GM23338 (cell line): Measurements from ENCODE around the gene IL1RAPL2. TPM values are rescaled to one million over a fixed set of nuclear protein-coding genes. Genes with fewer than 3 reads are reported as not detected.

Experiments
- ATAC-seq: fragments of 200-7000 bp; cut with Tn5 transposase; 3 replicates; pipeline ENCODE4 v1.9.1; 2020
- DNase-seq: peaks from one replicate; pipeline ENCODE4 v3.0.0-alpha.2; 2015; ENCODE audit warnings: low spot score
- H2AFZ ChIP-seq: fragments of 200-600 bp; sonication (generic); 2 replicates; pipeline ENCODE4 v1.8.0; 2016; ENCODE audit warnings: antibody characterized with exemption, mild to moderate bottlenecking, moderate library complexity
- H3F3A ChIP-seq: fragments of 200-600 bp; sonication (generic); replicated peaks from 2 replicates; pipeline ENCODE4 v1.8.0; 2017; ENCODE audit warnings: antibody characterized with exemption, mixed run types, low read depth
- H3K27ac ChIP-seq: fragments of 200-600 bp; sonication (generic); 2 replicates; pipeline ENCODE4 v1.6.1; 2016; ENCODE audit warnings: low read depth
- H3K27me3 ChIP-seq: fragments of 200-600 bp; sonication (generic); 2 replicates; pipeline ENCODE4 v1.8.0; 2016; ENCODE audit warnings: mild to moderate bottlenecking, mixed run types, moderate library complexity; ENCODE audit not compliant: insufficient read depth
- H3K36me3 ChIP-seq: fragments of 200-600 bp; sonication (generic); 2 replicates; pipeline ENCODE4 v1.8.0; 2016; ENCODE audit warnings: mild to moderate bottlenecking; ENCODE audit not compliant: insufficient read depth
- H3K4me1 ChIP-seq: fragments of 200-600 bp; sonication (generic); 2 replicates; pipeline ENCODE4 v1.8.0; 2016; ENCODE audit warnings: mild to moderate bottlenecking, moderate library complexity; ENCODE audit not compliant: insufficient read depth
- H3K4me2 ChIP-seq: fragments of 200-600 bp; sonication (generic); 2 replicates; pipeline ENCODE4 v1.7.1; 2017; ENCODE audit warnings: mixed run types
- H3K4me3 ChIP-seq: fragments of 200-600 bp; sonication (generic); 2 replicates; pipeline ENCODE4 v1.6.1; 2016; ENCODE audit warnings: mixed run types
- H3K79me2 ChIP-seq: fragments of 200-600 bp; sonication (generic); replicated peaks from 2 replicates; pipeline ENCODE4 v1.8.0; 2017; ENCODE audit warnings: mild to moderate bottlenecking; ENCODE audit not compliant: insufficient read depth
- H3K9me2 ChIP-seq: fragments of 200-600 bp; sonication (generic); 2 replicates; pipeline ENCODE4 v1.8.0; 2017; ENCODE audit not compliant: insufficient read depth
- H4K20me1 ChIP-seq: fragments of 200-600 bp; sonication (generic); replicated peaks from 2 replicates; pipeline ENCODE4 v1.8.0; 2017; ENCODE audit warnings: mild to moderate bottlenecking; ENCODE audit not compliant: insufficient read depth
- H3K27ac Mint-ChIP-seq: 2 replicates; pipeline ENCODE4 v1.8.0; 2020; ENCODE audit warnings: inconsistent platforms, mild to moderate bottlenecking, moderate library complexity, mixed read lengths
- H3K27me3 Mint-ChIP-seq: 3 replicates; pipeline ENCODE4 v1.8.0; 2022; ENCODE audit warnings: low read depth, mild to moderate bottlenecking, moderate library complexity, mixed read lengths, inconsistent platforms; ENCODE audit not compliant: insufficient read depth, poor library complexity
- H3K36me3 Mint-ChIP-seq: 3 replicates; pipeline ENCODE4 v1.8.0; 2021; ENCODE audit warnings: low read depth, mild to moderate bottlenecking, inconsistent platforms, moderate library complexity, mixed read lengths
- H3K4me1 Mint-ChIP-seq: 3 replicates; pipeline ENCODE4 v1.8.0; 2020; ENCODE audit warnings: mild to moderate bottlenecking, inconsistent platforms, mixed read lengths
- H3K4me3 Mint-ChIP-seq: 3 replicates; pipeline ENCODE4 v1.8.0; 2021; ENCODE audit warnings: moderate library complexity, mild to moderate bottlenecking, inconsistent platforms, mixed read lengths
- H3K9me3 Mint-ChIP-seq: 3 replicates; pipeline ENCODE4 v1.8.0; 2020; ENCODE audit warnings: moderate library complexity, mild to moderate bottlenecking, inconsistent platforms, mixed read lengths
- EZH2 ChIP-seq: fragments of 200-600 bp; sonication (generic); IDR thresholded peaks from one replicate; pipeline ENCODE4 v1.8.0; 2017; ENCODE audit warnings: antibody characterized with exemption, mild to moderate bottlenecking, low read depth; ENCODE audit not compliant: unreplicated experiment
- JUNB ChIP-seq: IDR thresholded peaks from one replicate; pipeline ENCODE4 v1.6.1; 2016; ENCODE audit warnings: antibody characterized with exemption; ENCODE audit not compliant: unreplicated experiment
- REST ChIP-seq: IDR thresholded peaks from one replicate; pipeline ENCODE4 v1.6.1; 2018; ENCODE audit warnings: antibody characterized with exemption; ENCODE audit not compliant: unreplicated experiment
- ZNF114 ChIP-seq: fragments of 250-450 bp; sonication (Bioruptor Pico); IDR thresholded peaks from 2 replicates; pipeline ENCODE4 v1.5.0; 2020; ENCODE audit warnings: mild to moderate bottlenecking, moderate library complexity
- ZNF331 ChIP-seq: fragments of 250-450 bp; sonication (Bioruptor Pico); IDR thresholded peaks from 2 replicates; pipeline ENCODE4 v1.5.0; 2020; ENCODE audit warnings: low read depth, mild to moderate bottlenecking, moderate library complexity
- polyA plus RNA-seq: library from polyadenylated mRNA; unstranded; fragments of >200 nt; fragmentation: Nextera tagmentation; extraction: Ambion mirVana; gene quantifications from 2 replicates; pipeline ENCODE4 v1.2.1, GENCODE V29; 2016
- total RNA-seq: library from RNA; depleted of rRNA; stranded (reverse); fragments of >200 nt; shearing (Covaris generic); gene quantifications from 2 replicates; pipeline ENCODE4 v1.2.3, GENCODE V29; 2014
- TF ChIP-seq, protein P1 (sequence below): IDR thresholded peaks from 2 replicates; pipeline ENCODE4 v1.6.1; 2016; ENCODE audit warnings: antibody characterized with exemption

Gene IL1RAPL2
- total and polyA plus RNA-seq, 2 experiments from 2014 or later, result 0.80 to 0.94 TPM

GRCh38 chrX:104659005-104659744 lies 93.2 kb downstream of the IL1RAPL2 start (continued):
- TF ChIP-seq ZNF331, result no peak
- TF ChIP-seq JUNB, result no peak
- no peak for TF ChIP-seq REST
- TF ChIP-seq ZNF114 (CRISPR knock-in tag), result no peak

- Histone ChIP-seq H2AFZ (no peak overlapping the region), H3K4me2 (no peak overlapping the region), H3K27ac (no peak overlapping the region), H3K4me3 (no peak overlapping the region), H3K27me3 (no peaks in the 10 kb centered on the region), H3K36me3 (no peaks in the 10 kb centered on the region), H3K9me2 (no peaks in the 10 kb centered on the region), H3F3A (no peaks in the 10 kb centered on the region), H4K20me1 (no peaks in the 10 kb centered on the region), H3K4me1 (no peaks in the 10 kb centered on the region), H3K79me2 (no peaks in the 10 kb centered on the region)
- Mint-ChIP-seq H3K27ac (no peak overlapping the region), H3K36me3 (no peaks in the 10 kb centered on the region; the same call in 2 of the 3 replicates), H3K4me1 (peaks cover 2% of the 10 kb centered on the region; the same call in 1 of the 3 replicates), H3K27me3 (peaks cover 7% of the 10 kb centered on the region), H3K4me3 (no peak overlapping the region), H3K9me3 (no peaks in the 10 kb centered on the region; the same call in 2 of the 3 replicates)
- no peak for ATAC-seq
- TF ChIP-seq REST (no peak), EZH2 (no peak)
- TF ChIP-seq, protein P1, sequence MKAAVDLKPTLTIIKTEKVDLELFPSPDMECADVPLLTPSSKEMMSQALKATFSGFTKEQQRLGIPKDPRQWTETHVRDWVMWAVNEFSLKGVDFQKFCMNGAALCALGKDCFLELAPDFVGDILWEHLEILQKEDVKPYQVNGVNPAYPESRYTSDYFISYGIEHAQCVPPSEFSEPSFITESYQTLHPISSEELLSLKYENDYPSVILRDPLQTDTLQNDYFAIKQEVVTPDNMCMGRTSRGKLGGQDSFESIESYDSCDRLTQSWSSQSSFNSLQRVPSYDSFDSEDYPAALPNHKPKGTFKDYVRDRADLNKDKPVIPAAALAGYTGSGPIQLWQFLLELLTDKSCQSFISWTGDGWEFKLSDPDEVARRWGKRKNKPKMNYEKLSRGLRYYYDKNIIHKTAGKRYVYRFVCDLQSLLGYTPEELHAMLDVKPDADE, result no peak
- DNase-seq, result no peak
Measured at GRCh38 chrX:104660092-104660491, 94.1 kb downstream of the IL1RAPL2 start.
